Fibroblast of villous mesenchyme (primary cell): ENCODE data around the gene LMO3. TPM values are rescaled to one million over a fixed set of nuclear protein-coding genes. Genes with fewer than 3 reads are reported as not detected.

Source experiments
- DNase-seq: peaks from one replicate; pipeline ENCODE4 v3.0.0-alpha.2; 2010; ENCODE audit warnings: low read depth
- H3K4me3 ChIP-seq: 2 replicates; pipeline ENCODE4 v1.5.1; 2011; ENCODE audit warnings: low read depth, mild to moderate bottlenecking, low read length
- CTCF ChIP-seq: IDR thresholded peaks from 2 replicates; pipeline ENCODE4 v1.5.1; 2012; ENCODE audit warnings: low read depth, mild to moderate bottlenecking, low read length; ENCODE audit not compliant: insufficient read depth
- total RNA-seq: library from RNA; depleted of rRNA; stranded (reverse); fragments of >200 nt; gene quantifications from 2 replicates; pipeline ENCODE4 v1.2.3, GENCODE V29; 2012

Gene LMO3
- under 0.01 and 0.43 TPM in 2 replicates for total RNA-seq

DNA sequence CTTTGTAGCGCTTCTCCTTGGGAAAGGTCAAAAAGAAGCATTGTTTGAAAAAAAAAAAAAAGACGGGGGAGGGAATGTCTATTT, at the start of gene LMO3:
Gene LMO3 (minus strand): TSS at position 46 of the 84 bp plus-strand sequence. CDS start 5,302 bp downstream, outside the sequence.
- DNase-seq: no peak
- H3K4me3 ChIP-seq: peak within 1 kb of the TSS; percentile 55
- TF ChIP-seq CTCF: no peak

DNA sequence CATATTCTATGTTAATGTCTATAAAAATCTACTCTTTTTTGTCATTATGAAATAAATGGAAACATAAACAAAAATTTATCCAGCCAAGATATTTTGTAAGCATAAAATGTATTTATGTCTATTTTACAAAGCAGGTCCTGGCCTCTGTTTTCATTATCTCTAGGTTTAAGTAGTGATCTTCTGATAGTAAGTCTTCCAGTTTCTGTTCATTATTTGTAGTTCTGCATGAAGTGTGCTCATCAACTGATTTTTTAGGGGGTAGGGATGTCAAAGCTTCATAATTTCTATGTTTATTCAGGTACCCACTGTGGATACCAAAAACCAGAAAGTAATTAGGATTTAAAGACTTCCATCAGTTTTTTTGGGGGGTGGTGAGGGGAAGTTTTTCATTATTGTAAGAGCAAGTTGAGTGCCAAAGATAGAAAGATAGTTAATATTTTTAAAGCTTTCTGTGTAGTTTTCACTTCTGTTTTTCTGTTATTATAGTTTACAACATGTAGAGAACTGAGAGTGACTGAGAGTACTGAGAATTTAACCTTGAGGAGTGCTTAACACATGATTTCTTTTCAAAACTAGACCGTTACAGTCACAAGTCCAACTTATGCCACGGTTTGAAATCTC, 30.6 kb upstream of the LMO3 start:
- no peak for TF ChIP-seq CTCF

GRCh38 chr12:16634786-16635185, 28.8 kb upstream of the LMO3 start:
- H3K4me3 ChIP-seq: no peak overlapping the region
- TF ChIP-seq CTCF: no peak
- no peak for DNase-seq

More for the DNA sequence above, 30.6 kb upstream of the LMO3 start:
- DNase-seq: no peak
- H3K4me3 ChIP-seq: no peak overlapping the region

GRCh38 chr12:16626991-16627390, 21.0 kb upstream of the LMO3 start:
- no peak for DNase-seq
- no peak for TF ChIP-seq CTCF
- H3K4me3 ChIP-seq: no peak overlapping the region

DNA sequence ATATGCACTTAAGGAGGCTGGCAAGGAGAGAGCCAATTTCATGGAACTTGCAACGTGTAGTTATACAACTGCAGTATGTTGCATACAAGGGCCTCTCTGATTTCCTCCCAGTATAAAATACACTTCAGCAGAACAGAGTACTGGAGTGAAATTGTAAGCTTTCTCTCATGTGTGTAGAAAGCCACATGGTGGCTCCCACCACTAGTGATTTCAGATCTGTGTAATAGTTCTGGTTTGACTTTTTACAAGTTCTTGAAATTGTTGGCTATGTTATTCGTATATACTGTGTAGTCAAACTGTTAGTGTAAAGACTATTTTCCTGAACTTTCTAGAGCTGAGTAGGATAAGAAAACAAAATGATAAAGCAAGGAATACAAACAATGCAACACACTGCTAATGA, 16.4 kb upstream of the LMO3 start:
- no peak for DNase-seq
- no peak for TF ChIP-seq CTCF
- H3K4me3 ChIP-seq: no peak overlapping the region

DNA sequence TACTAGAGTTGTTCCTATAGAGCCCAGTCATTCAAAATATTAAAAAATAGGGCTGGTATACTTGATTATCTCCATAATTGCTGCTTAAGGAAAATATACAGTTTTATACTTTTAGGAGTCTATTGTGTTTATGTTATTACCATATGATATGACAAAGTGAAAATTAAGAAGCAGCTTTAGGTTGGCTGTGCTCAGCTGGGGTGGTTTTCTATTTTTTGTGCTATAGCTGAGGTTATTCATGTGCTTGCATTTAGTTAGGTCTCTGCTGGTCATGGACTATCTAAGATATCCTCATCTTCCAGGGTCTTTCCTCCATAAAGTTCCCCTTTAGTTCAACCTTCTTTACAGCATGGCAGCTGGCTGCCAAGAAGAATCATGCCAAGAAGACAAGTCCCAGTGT, 13.6 kb upstream of the LMO3 start:
- H3K4me3 ChIP-seq: no peak overlapping the region
- no peak for DNase-seq
- no peak for TF ChIP-seq CTCF

- H3K4me3 ChIP-seq: no peak overlapping the region
- no peak for DNase-seq
- TF ChIP-seq CTCF: no peak
Observed at GRCh38 chr12:16618256-16618655, 12.3 kb upstream of the LMO3 start.
